Hepatic stellate cell (primary cell): Measurements from ENCODE around the gene KBTBD4.
"Not testable (repeated sequence)": the region's sequence is repeated elsewhere in the genome, so short reads cannot be mapped to it uniquely, and the experiment has no call there.

ENCODE experiments used
- DNase-seq: peaks from one replicate; pipeline ENCODE4 v3.0.0; 2011; ENCODE audit warnings: low spot score

Gene KBTBD4

DNA sequence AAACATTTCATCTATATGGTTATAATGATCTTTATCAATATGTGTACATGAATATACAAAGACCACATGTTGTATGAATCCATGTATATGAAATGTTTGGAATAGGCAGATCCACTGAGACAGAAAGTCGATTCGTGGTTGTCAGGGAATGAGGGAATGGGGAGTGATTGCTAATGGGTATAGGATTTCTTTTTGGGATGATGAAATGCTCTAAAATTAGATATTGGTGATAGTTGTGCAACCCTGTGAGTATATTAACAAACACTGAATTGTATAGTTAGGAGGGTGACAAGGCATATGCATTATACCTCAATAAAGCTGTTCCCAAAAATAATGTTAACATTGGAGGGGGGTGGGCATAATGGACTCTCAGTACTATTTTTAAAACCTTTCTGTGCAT lies 18.3 kb downstream of the KBTBD4 start:
- DNase-seq: no peak

DNA sequence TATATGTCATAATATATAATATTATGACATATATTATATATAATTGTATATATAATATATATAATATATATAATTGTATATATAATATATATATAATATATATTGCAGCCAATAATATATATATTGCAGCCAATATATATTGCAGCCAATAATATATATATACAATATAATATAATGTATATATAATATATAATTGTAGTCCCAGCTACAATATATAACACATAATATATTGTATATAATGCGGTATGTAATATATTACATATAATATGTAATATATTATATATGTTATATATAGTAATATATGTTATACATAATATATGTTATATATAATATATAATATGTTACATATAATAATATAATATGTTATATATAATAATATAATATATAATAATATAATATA lies 20.1 kb downstream of the KBTBD4 start:
- DNase-seq: no peak

DNA sequence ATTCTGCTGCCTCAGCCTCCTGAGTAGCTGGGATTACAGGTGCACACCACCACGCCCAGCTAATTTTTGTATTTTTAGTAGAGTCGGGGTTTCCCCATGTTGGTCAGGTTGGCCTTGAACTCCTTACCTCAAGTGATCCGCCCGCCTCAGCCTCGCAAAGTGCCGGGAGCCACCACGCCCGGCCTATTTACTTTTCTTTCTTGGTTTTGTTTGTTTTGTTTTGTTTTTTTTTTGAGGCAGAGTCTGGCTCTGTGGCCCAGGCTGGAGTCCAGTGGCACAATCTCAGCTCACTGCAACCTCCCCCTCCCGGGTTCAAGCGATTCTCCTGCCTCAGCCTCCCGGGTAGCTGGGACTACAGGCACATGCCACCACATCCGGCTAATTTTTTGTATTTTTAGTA lies 21.8 kb downstream of the KBTBD4 start:
- DNase-seq: not testable (repeated sequence)

DNA sequence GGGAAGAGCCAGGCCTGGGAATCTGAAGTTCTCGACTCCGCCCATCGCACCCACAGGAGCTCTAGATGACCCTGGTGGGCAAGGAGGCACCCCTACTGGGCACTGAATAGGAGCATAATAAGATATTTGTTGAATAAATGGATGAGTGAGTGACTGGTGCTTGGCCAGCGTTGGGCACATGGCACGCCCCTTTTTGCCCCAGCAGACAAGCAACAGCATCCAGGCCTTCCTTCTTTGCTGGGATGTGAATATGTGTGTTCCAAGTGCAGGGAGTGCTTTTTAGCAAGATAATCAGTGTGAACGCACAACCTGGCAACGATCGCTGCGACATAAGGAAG lies 25.4 kb downstream of the KBTBD4 start:
- DNase-seq: no peak

- DNase-seq: peak; percentile 81
Measured at GRCh38 chr11:47552566-47553405, 26.0 kb downstream of the KBTBD4 start, which contains the start of gene CELF1. TSS of gene CELF1 (minus strand) at chr11:47553132. CDS start at chr11:47499523, 53,609 bp downstream.

DNA sequence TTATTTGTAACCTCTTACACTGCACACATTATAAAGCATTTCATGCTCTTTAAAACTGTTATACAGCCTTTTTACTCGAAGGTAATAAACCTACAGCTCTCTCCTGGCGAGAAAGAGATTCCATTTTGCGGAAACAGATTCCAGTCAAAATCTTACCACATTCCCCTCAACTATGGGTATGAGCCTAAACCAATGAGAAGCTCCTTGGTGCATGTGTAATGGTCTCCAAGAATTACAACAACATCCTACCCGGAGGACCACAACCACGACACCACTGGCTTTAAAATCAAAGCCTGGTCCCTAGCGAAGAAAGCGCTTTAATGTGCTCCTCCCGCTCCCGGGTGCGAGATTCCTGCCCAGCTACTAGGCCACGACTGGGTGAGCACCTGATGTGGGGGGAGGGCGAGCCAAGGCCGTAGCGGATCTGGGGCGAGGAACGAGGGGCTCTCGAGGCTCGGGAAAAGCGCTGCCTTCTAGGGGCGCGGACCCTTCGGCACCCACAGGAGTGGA lies 26.7 kb downstream of the KBTBD4 start:
- peak; percentile 55 for DNase-seq

DNA sequence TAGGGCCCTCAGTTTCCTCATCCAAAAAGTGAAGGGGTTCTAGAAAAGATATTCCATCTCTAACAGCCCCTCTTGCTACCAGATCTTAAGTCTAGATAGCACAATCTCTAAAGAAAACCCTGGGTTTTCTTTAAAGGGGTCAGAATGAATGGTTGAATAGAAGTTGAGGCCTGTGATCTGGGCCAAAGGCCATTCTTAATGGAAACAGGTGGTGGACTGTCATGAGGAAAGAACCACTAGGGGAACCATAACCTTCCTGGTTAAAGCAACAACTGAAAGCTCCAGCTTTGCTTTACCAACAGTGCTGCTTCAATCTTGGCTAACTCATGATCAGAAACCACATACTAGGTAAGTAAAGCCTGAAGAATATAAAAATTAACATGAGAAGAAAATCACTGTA lies 27.7 kb downstream of the KBTBD4 start:
- DNase-seq: no peak

- DNase-seq: no peak
Measured at GRCh38 chr11:47550288-47551047, 28.3 kb downstream of the KBTBD4 start.

DNA sequence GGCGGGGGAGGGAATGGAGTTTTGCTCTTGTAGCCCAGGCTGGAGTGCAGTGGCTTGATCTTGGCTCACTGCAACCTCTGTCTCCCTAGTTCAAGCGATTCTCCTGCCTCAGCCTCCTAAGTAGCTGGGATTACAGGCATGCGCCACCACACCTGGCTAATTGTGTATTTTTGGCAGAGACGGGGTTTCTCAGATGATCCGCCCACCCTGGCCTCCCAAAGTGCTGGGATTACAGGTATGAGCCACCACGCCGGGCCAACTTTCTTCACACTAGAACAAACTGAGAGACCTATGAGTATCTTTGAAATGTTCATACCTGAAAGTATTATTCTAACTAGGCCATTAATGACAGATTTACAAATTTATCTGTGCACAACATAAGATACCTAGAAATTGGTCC lies 32.5 kb downstream of the KBTBD4 start:
- DNase-seq: not testable (repeated sequence)

GRCh38 chr11:47545298-47545697 lies 33.5 kb downstream of the KBTBD4 start:
- no peak for DNase-seq

GRCh38 chr11:47541070-47541469 lies 37.7 kb downstream of the KBTBD4 start:
- DNase-seq: no peak

GRCh38 chr11:47539681-47540039 lies 39.1 kb downstream of the KBTBD4 start:
- no peak for DNase-seq

DNA sequence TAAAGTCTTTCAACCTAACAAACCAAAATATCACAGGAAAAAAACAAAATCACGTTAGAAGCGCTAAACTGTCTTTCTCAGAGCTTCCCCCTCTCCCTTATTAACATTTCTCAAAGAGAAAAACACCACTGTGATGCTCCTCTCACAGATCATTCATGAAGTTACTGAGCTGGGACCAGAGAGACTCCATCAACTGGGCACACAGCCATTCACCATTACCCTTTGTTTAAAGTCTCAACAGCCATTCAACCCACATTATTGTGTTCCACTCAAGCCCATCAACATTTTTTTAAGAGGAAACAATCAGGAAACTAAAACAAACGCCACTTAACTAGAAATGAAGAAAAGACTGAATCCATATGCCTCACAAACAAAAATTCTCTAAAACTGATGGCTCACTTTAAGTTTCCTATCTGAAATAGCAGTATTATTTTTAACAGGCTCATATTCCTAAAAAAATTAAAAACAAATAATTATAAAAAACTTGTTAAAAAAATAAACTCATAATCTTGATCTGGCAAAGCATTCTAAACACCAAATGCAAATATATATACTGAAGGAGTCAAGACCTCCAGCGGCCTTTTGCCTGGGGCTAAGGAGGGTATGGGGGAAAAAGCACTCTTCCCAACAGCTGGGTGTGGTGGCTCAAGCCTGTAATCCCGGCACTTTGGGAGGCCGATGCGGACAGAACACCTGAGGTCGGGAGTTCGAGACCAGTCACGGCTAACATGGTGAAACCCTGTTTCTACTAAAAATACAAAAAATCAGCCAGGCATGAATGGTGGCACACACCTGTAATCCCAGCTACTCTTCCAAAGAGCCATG lies 39.8 kb downstream of the KBTBD4 start:
- no peak for DNase-seq

DNA sequence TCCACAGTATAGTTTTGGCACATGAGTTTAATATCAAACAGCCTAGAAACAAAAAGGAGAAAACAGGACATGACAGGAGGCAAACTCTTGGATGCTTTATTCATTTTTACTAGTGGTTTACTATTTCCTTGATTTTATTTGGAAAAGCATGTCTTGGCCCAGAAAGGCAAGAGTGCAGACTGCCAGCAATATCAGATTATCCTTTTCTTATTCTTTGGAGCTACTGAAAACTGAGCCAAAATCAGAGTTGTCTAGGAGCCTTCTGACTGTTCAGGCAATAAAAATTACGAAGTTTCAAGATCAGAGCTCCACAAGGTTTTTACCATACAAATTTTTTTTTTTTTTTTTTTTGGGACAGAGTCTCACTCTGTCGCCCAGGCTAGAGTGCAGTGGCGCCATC lies 41.9 kb downstream of the KBTBD4 start:
- no peak for DNase-seq

- no peak for DNase-seq
Measured at GRCh38 chr11:47534704-47535251, 44.0 kb downstream of the KBTBD4 start.

DNA sequence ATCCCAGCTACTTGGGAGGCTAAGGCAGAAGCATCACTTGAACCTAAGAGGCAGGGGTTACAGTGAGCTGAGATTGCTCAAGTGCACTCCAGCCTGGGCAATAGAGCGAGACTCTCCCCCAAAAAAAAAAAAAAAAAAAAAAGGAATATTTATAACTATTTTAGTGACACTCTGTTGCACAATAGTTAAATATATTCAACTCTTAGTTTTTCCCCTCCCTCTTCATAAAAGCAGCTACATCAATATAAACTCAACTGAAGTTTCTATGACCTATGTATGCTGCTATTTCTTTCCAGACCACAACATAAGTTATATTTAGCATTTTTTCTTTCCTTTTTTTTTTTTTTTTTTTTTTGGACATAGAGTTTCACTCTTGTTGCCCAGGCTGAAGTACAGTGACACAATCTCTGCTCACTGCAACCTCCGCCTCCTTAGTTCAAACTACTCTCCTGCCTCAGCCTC lies 45.0 kb downstream of the KBTBD4 start:
- peak; percentile 56 for DNase-seq

GRCh38 chr11:47532597-47533213 lies 46.1 kb downstream of the KBTBD4 start:
- DNase-seq: no peak

DNA sequence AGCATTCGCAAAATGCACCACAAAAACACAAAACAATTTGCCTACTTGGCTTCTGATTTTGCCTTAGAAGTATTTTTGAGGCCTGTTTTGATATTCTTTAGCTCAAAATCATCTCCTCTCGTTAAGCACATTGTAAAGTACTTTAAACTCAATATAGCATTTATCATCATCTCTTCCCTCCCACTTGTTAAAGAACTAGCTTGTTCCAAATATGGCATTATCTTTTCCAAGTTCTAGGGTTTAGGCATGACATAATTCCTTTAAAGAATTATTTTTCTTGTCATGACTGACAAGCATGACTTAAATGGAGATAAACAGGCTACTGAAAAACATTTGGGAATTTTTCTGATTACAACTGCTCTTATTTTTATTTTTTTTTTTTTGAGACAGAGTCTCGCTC lies 47.1 kb downstream of the KBTBD4 start:
- no peak for DNase-seq

GRCh38 chr11:47530721-47531120 lies 48.0 kb downstream of the KBTBD4 start:
- DNase-seq: not testable (repeated sequence)

DNA sequence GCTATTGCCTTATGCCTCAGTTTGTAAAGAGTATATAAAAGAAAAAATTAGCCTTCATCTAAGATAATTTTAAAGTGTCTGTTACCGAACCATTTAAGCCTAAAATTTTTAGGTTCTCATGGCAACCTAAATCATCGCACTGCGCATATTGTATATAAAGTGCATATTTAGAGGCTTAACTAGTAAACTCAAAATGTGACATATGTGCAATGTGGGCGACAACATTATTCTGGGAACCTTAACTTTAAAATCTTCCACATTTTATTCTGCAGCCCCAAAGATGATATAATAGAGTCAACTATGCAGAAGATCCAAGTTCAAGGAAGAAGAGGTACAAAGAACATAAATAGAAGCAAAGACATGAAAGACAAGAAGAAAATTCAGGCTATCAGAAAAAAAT lies 48.8 kb downstream of the KBTBD4 start:
- no peak for DNase-seq

- no peak for DNase-seq
Measured at GRCh38 chr11:47527186-47527585, 51.6 kb downstream of the KBTBD4 start.
